A549 (cell line): Measurements from ENCODE around the gene RNF130.

ENCODE experiments used
- EP300 ChIP-seq, 2 experiments: fragments of >200 bp; sonication (Bioruptor Twin); formaldehyde crosslinking; IDR thresholded peaks; 2 replicates in 1 of 2; 3 replicates in 1 of 2; pipeline ENCODE4 v1.6.1; 2016 to 2017
- POLR2A ChIP-seq: IDR thresholded peaks from 2 replicates; pipeline ENCODE4 v1.6.1; 2012; ENCODE audit warnings: mild to moderate bottlenecking, low read length
- TF ChIP-seq, protein P1 (sequence below): IDR thresholded peaks from 2 replicates; pipeline ENCODE4 v1.6.1; 2012
- TF ChIP-seq, protein P2 (sequence below): fragments of >200 bp; sonication (Bioruptor Twin); formaldehyde crosslinking; IDR thresholded peaks from 3 replicates; pipeline ENCODE4 v1.5.1; 2016
- TF ChIP-seq, protein P3 (sequence below): IDR thresholded peaks from 2 replicates; pipeline ENCODE4 v1.6.1; 2012; ENCODE audit warnings: low read depth, borderline replicate concordance
- TF ChIP-seq, protein P4 (sequence below): fragments of 150-350 bp; IDR thresholded peaks from 2 replicates; pipeline ENCODE4 v1.6.1; 2014; ENCODE audit warnings: low read depth, mild to moderate bottlenecking, low read length

DNA sequence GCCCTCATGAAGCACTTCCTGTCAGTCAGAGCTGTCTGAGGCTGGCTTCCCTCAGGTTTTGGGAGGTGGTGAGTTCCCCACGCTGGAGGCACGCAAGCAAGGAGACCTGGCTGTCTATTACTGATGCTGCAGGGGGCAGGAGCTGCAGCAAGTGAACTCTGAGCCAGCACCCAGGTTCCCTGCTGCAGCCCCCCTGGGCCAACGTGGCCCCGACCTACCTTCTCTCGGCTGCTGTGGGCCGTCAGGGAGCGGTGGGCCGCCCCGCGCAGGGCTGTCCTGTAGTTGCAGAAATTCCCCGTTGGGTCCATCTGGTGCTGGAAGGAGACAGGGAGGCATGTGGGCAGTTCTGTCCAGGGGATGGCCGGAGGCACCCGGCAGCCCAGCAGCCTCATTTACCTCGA is 46.8 kb upstream of the RNF130 start:
- TF ChIP-seq, protein P1, sequence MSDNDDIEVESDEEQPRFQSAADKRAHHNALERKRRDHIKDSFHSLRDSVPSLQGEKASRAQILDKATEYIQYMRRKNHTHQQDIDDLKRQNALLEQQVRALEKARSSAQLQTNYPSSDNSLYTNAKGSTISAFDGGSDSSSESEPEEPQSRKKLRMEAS: no peak
- TF ChIP-seq, protein P2, sequence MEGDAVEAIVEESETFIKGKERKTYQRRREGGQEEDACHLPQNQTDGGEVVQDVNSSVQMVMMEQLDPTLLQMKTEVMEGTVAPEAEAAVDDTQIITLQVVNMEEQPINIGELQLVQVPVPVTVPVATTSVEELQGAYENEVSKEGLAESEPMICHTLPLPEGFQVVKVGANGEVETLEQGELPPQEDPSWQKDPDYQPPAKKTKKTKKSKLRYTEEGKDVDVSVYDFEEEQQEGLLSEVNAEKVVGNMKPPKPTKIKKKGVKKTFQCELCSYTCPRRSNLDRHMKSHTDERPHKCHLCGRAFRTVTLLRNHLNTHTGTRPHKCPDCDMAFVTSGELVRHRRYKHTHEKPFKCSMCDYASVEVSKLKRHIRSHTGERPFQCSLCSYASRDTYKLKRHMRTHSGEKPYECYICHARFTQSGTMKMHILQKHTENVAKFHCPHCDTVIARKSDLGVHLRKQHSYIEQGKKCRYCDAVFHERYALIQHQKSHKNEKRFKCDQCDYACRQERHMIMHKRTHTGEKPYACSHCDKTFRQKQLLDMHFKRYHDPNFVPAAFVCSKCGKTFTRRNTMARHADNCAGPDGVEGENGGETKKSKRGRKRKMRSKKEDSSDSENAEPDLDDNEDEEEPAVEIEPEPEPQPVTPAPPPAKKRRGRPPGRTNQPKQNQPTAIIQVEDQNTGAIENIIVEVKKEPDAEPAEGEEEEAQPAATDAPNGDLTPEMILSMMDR: no peak
- TF ChIP-seq EP300 (IDR thresholded peaks at IDR 0.05) (no peak), POLR2A (no peak)
- TF ChIP-seq, protein P3, sequence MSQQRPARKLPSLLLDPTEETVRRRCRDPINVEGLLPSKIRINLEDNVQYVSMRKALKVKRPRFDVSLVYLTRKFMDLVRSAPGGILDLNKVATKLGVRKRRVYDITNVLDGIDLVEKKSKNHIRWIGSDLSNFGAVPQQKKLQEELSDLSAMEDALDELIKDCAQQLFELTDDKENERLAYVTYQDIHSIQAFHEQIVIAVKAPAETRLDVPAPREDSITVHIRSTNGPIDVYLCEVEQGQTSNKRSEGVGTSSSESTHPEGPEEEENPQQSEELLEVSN: no peak
- TF ChIP-seq, protein P4, sequence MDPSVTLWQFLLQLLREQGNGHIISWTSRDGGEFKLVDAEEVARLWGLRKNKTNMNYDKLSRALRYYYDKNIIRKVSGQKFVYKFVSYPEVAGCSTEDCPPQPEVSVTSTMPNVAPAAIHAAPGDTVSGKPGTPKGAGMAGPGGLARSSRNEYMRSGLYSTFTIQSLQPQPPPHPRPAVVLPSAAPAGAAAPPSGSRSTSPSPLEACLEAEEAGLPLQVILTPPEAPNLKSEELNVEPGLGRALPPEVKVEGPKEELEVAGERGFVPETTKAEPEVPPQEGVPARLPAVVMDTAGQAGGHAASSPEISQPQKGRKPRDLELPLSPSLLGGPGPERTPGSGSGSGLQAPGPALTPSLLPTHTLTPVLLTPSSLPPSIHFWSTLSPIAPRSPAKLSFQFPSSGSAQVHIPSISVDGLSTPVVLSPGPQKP: no peak
